Caco-2 (cell line): ENCODE results near the gene DCAF17. TPM values are rescaled to one million over a fixed set of nuclear protein-coding genes. Genes with fewer than 3 reads are reported as not detected.

ENCODE experiments used
- BruUV-seq: library from RNA; stranded (reverse); fragments of 400-500 nt; replicated peaks from 2 replicates; lab custom pipeline; 2021; lab: Mats Ljungman, UMichigan
- CTCF ChIA-PET: fragments of 300-600 bp; sonication (Branson Sonifier 250); formaldehyde crosslinking; loops from one replicate; lab custom pipeline; 2022; ENCODE audit warnings: antibody characterized with exemption; lab: Charles Lee
- POLR2A ChIA-PET: fragments of 300-600 bp; sonication (Branson Sonifier 250); formaldehyde crosslinking; loops from one replicate; lab custom pipeline; 2022; ENCODE audit warnings: antibody characterized with exemption; lab: Charles Lee
- DNase-seq, 2 experiments: peaks; one replicate each; pipeline versions ENCODE4 v3.0.0 to v3.0.0-alpha.2; 2020 to 2022
- H3K27me3 ChIP-seq: replicated peaks from 2 replicates; pipeline ENCODE4 v1.6.0; 2011; ENCODE audit warnings: low read length; ENCODE audit not compliant: control insufficient read depth, insufficient read depth
- H3K36me3 ChIP-seq: 2 replicates; pipeline ENCODE4 v1.5.1; 2011; ENCODE audit warnings: low read length; ENCODE audit not compliant: control insufficient read depth, insufficient read depth
- H3K4me1 ChIP-seq: fragments of 250-450 bp; sonication (Bioruptor Pico); 2 replicates; pipeline ENCODE4 v1.5.1; 2020; ENCODE audit warnings: mild to moderate bottlenecking
- H3K4me3 ChIP-seq: 2 replicates; pipeline ENCODE4 v1.5.1; 2011; ENCODE audit warnings: low read depth, mild to moderate bottlenecking, control low read depth, low read length
- H3K9me3 ChIP-seq: fragments of 250-450 bp; sonication (Bioruptor Pico); 2 replicates; pipeline ENCODE4 v1.5.1; 2020; ENCODE audit warnings: mild to moderate bottlenecking, moderate library complexity
- H3K27ac Mint-ChIP-seq: one replicate; pipeline ENCODE4 v1.8.0; 2022; ENCODE audit warnings: mixed read lengths; ENCODE audit not compliant: unreplicated experiment
- H3K27me3 Mint-ChIP-seq: one replicate; pipeline ENCODE4 v1.8.0; 2022; ENCODE audit warnings: mixed read lengths; ENCODE audit not compliant: insufficient read depth, unreplicated experiment
- H3K36me3 Mint-ChIP-seq: one replicate; pipeline ENCODE4 v1.8.0; 2022; ENCODE audit warnings: mild to moderate bottlenecking, mixed read lengths; ENCODE audit not compliant: insufficient read depth, unreplicated experiment
- H3K4me1 Mint-ChIP-seq: one replicate; pipeline ENCODE4 v1.8.0; 2022; ENCODE audit warnings: low read depth, mixed read lengths; ENCODE audit not compliant: unreplicated experiment
- H3K4me3 Mint-ChIP-seq: one replicate; pipeline ENCODE4 v1.8.0; 2022; ENCODE audit warnings: mild to moderate bottlenecking, moderate library complexity, mixed read lengths; ENCODE audit not compliant: unreplicated experiment
- H3K9me3 Mint-ChIP-seq: one replicate; pipeline ENCODE4 v1.8.0; 2022; ENCODE audit warnings: mixed read lengths; ENCODE audit not compliant: unreplicated experiment
- CTCF ChIP-seq, 2 experiments: fragments of 200-600 bp in 1 of 2; IDR thresholded peaks; 1 replicate in 1 of 2; 2 replicates in 1 of 2; pipeline versions ENCODE4 v1.5.1 to v1.8.0; 2011 to 2022; ENCODE audit warnings: antibody characterized with exemption in 1 of 2, control low read depth in 1 of 2, inconsistent platforms in 1 of 2, low read depth in 1 of 2, low read length in 1 of 2, mild to moderate bottlenecking in 1 of 2, moderate library complexity in 1 of 2; ENCODE audit not compliant: insufficient read depth in 1 of 2, severe bottlenecking in 1 of 2, unreplicated experiment in 1 of 2
- intact Hi-C: fragments of 100-400 bp; cut with micrococcal nuclease; formaldehyde crosslinking; loops from one replicate; pipeline ENCODE4 v1.10.0; 2022; ENCODE audit not compliant: unreplicated experiment
- total RNA-seq: library from RNA; stranded (reverse); gene quantifications from 2 replicates; pipeline ENCODE4 v1.2.3, GENCODE V29; 2022

The DCAF17 gene
- total RNA-seq, 1 experiment from 2014 or later = 22.7 TPM

GRCh38 chr2:171394164-171394740 is 39.8 kb upstream of the DCAF17 start:
- Histone ChIP-seq H3K36me3 (no peaks in the 10 kb centered on the region), H3K4me3 (no peak overlapping the region), H3K9me3 (no peaks in the 10 kb centered on the region), H3K27me3 (no peaks in the 10 kb centered on the region; the same call in 1 of the 2 replicates), H3K4me1 (no peaks in the 10 kb centered on the region)
- H3K4me3 Mint-ChIP-seq = no peak overlapping the region
- POLR2A ChIA-PET = no interaction called here
- intact Hi-C loops = no loop called here
- DNase-seq = no peak
- TF ChIP-seq CTCF (IDR thresholded peaks at IDR 0.05; ENCODE audit: insufficient read depth in 1 of 2, low read depth in 1 of 2, low read length in 1 of 2, severe bottlenecking in 1 of 2, unreplicated experiment in 1 of 2) = no peak
- no TSS peak for BruUV-seq
- H3K36me3 Mint-ChIP-seq = no peaks in the 10 kb centered on the region
- H3K4me1 Mint-ChIP-seq = no peaks in the 10 kb centered on the region
- H3K9me3 Mint-ChIP-seq = no peaks in the 10 kb centered on the region
- no peak overlapping the region for H3K27ac Mint-ChIP-seq
- no peaks in the 10 kb centered on the region for H3K27me3 Mint-ChIP-seq
- CTCF ChIA-PET = no interaction called here

GRCh38 chr2:171399292-171399691 is 34.7 kb upstream of the DCAF17 start:
- intact Hi-C loops = no loop called here
- peaks cover 10% of the 10 kb centered on the region for H3K9me3 Mint-ChIP-seq
- H3K27me3 Mint-ChIP-seq = no peaks in the 10 kb centered on the region
- H3K4me3 ChIP-seq = no peak overlapping the region
- no peaks in the 10 kb centered on the region for H3K4me1 ChIP-seq
- no TSS peak for BruUV-seq
- H3K4me3 Mint-ChIP-seq = no peak overlapping the region
- TF ChIP-seq CTCF (IDR thresholded peaks at IDR 0.05; ENCODE audit: insufficient read depth in 1 of 2, low read depth in 1 of 2, low read length in 1 of 2, severe bottlenecking in 1 of 2, unreplicated experiment in 1 of 2) = no peak
- H3K4me1 Mint-ChIP-seq = no peaks in the 10 kb centered on the region
- H3K27ac Mint-ChIP-seq = no peak overlapping the region
- DNase-seq = no peak
- ChIA-PET CTCF (no interaction called here), POLR2A (interaction anchor here (0.6 kb wide), 1 partner anchor 90 kb away, joined by 5 read pairs; no protein-coding TSS in a partner anchor)
- no peaks in the 10 kb centered on the region for H3K9me3 ChIP-seq
- no peaks in the 10 kb centered on the region for H3K36me3 Mint-ChIP-seq
- H3K36me3 ChIP-seq = no peaks in the 10 kb centered on the region; the same call in 1 of the 2 replicates
- no peaks in the 10 kb centered on the region for H3K27me3 ChIP-seq

GRCh38 chr2:171400395-171400794 is 33.6 kb upstream of the DCAF17 start:
- ChIA-PET CTCF (interaction anchor here (1.0 kb wide), 1 partner anchor 16 kb away, joined by 3 read pairs; no protein-coding TSS in a partner anchor), POLR2A (no interaction called here)
- no peaks in the 10 kb centered on the region for H3K9me3 ChIP-seq
- TF ChIP-seq CTCF (IDR thresholded peaks at IDR 0.05; ENCODE audit: insufficient read depth in 1 of 2, low read depth in 1 of 2, low read length in 1 of 2, severe bottlenecking in 1 of 2, unreplicated experiment in 1 of 2) = no peak
- no TSS peak for BruUV-seq
- H3K4me1 ChIP-seq = no peaks in the 10 kb centered on the region
- H3K4me1 Mint-ChIP-seq = no peaks in the 10 kb centered on the region
- intact Hi-C loops = no loop called here
- DNase-seq = no peak
- H3K4me3 Mint-ChIP-seq = no peak overlapping the region
- no peak overlapping the region for H3K4me3 ChIP-seq
- no peaks in the 10 kb centered on the region for H3K36me3 Mint-ChIP-seq
- H3K27me3 Mint-ChIP-seq = no peaks in the 10 kb centered on the region
- peaks cover 10% of the 10 kb centered on the region for H3K9me3 Mint-ChIP-seq
- H3K36me3 ChIP-seq = no peaks in the 10 kb centered on the region; the same call in 1 of the 2 replicates
- H3K27me3 ChIP-seq = no peaks in the 10 kb centered on the region
- H3K27ac Mint-ChIP-seq = no peak overlapping the region
